DOHH2 (cell line): Measurements from ENCODE around the gene PRR14.
"Not testable (repeated sequence)": the region's sequence is repeated elsewhere in the genome, so short reads cannot be mapped to it uniquely, and the experiment has no call there.

Experiments used
- H3F3A ChIP-seq: fragments of 200-600 bp; sonication (generic), shearing (Covaris generic); 2 replicates; pipeline ENCODE4 v1.6.0; 2016; ENCODE audit warnings: antibody characterized with exemption, mild to moderate bottlenecking; ENCODE audit not compliant: control insufficient read depth, insufficient read depth
- H3K27ac ChIP-seq: fragments of 200-600 bp; sonication (generic); 2 replicates; pipeline ENCODE4 v1.5.1; 2014; ENCODE audit warnings: low read depth, mild to moderate bottlenecking, low read length, moderate library complexity
- H3K27me3 ChIP-seq: fragments of 200-600 bp; sonication (generic); 2 replicates; pipeline ENCODE4 v1.6.1; 2014; ENCODE audit warnings: mild to moderate bottlenecking, low read length, mixed read lengths; ENCODE audit not compliant: control insufficient read depth
- H3K36me3 ChIP-seq: fragments of 200-600 bp; sonication (generic); 2 replicates; pipeline ENCODE4 v1.6.1; 2014; ENCODE audit warnings: mild to moderate bottlenecking, low read length, moderate library complexity, mixed read lengths; ENCODE audit not compliant: control insufficient read depth
- H3K4me1 ChIP-seq: fragments of 200-600 bp; sonication (generic); 2 replicates; pipeline ENCODE4 v1.6.1; 2014; ENCODE audit warnings: mild to moderate bottlenecking, low read length, mixed read lengths; ENCODE audit not compliant: control insufficient read depth
- H3K4me2 ChIP-seq: fragments of 200-600 bp; sonication (generic); 2 replicates; pipeline ENCODE4 v1.6.0; 2014; ENCODE audit warnings: mild to moderate bottlenecking, low read length, moderate library complexity
- H3K4me3 ChIP-seq: fragments of 200-600 bp; sonication (generic); 2 replicates; pipeline ENCODE4 v1.5.1; 2014; ENCODE audit warnings: mild to moderate bottlenecking, low read length, mixed read lengths
- H3K79me2 ChIP-seq: fragments of 200-600 bp; sonication (generic); 2 replicates; pipeline ENCODE4 v1.6.1; 2014; ENCODE audit warnings: mild to moderate bottlenecking, low read length, mixed read lengths; ENCODE audit not compliant: control insufficient read depth
- H3K9me2 ChIP-seq: fragments of 200-600 bp; sonication (generic); replicated peaks from 2 replicates; pipeline ENCODE4 v1.6.1; 2014; ENCODE audit warnings: mild to moderate bottlenecking, low read length, mixed read lengths; ENCODE audit not compliant: control insufficient read depth
- H3K9me3 ChIP-seq: fragments of 200-600 bp; sonication (generic); 2 replicates; pipeline ENCODE4 v1.6.1; 2014; ENCODE audit warnings: antibody characterized with exemption, low read length, mixed read lengths; ENCODE audit not compliant: control insufficient read depth, insufficient read depth
- H4K20me1 ChIP-seq: fragments of 200-600 bp; sonication (generic); 2 replicates; pipeline ENCODE4 v1.6.0; 2014; ENCODE audit warnings: low read depth, mild to moderate bottlenecking, antibody characterized with exemption, low read length, moderate library complexity; ENCODE audit not compliant: control insufficient read depth, insufficient read depth
- CTCF ChIP-seq: fragments of 200-600 bp; sonication (generic); IDR thresholded peaks from one replicate; pipeline ENCODE4 v1.5.1; 2014; ENCODE audit warnings: antibody characterized with exemption, mild to moderate bottlenecking, low read depth, low read length; ENCODE audit not compliant: poor library complexity, severe bottlenecking
- EZH2phosphoT487 ChIP-seq: fragments of 200-600 bp; sonication (generic); IDR thresholded peaks from 2 replicates; pipeline ENCODE4 v1.6.1; 2017; ENCODE audit warnings: borderline replicate concordance, mild to moderate bottlenecking, antibody characterized with exemption, low read length, moderate library complexity, mixed read lengths

PRR14 gene

GRCh38 chr16:30692396-30693064 lies 41.8 kb downstream of the PRR14 start:
- Histone ChIP-seq H3K36me3 (no peaks in the 10 kb centered on the region), H3K9me3 (no peaks in the 10 kb centered on the region), H3F3A (no peaks in the 10 kb centered on the region), H3K9me2 (no peaks in the 10 kb centered on the region), H3K4me3 (no peak overlapping the region), H3K4me2 (no peak overlapping the region), H3K4me1 (peaks cover 18% of the 10 kb centered on the region), H4K20me1 (no peaks in the 10 kb centered on the region), H3K27me3 (no peaks in the 10 kb centered on the region), H3K27ac (no peak overlapping the region), H3K79me2 (peaks cover 3% of the 10 kb centered on the region; the same call in 1 of the 2 replicates)
- no peak for TF ChIP-seq CTCF
- TF ChIP-seq EZH2phosphoT487 = no peak

- no peak overlapping the region for H3K4me2 ChIP-seq
- no peaks in the 10 kb centered on the region for H3F3A ChIP-seq
- H3K9me3 ChIP-seq = no peaks in the 10 kb centered on the region
- peaks cover 27% of the 10 kb centered on the region for H3K4me1 ChIP-seq
- H3K9me2 ChIP-seq = no peaks in the 10 kb centered on the region
- H4K20me1 ChIP-seq = peaks cover 6% of the 10 kb centered on the region; the same call in 1 of the 2 replicates
- no peak overlapping the region for H3K4me3 ChIP-seq
- H3K79me2 ChIP-seq = peaks cover 19% of the 10 kb centered on the region
- H3K27me3 ChIP-seq = no peaks in the 10 kb centered on the region
- H3K27ac ChIP-seq = no peak overlapping the region
- TF ChIP-seq CTCF (no peak), EZH2phosphoT487 (no peak)
- peaks cover 17% of the 10 kb centered on the region for H3K36me3 ChIP-seq
These were observed 44.4 kb downstream of the PRR14 start for GRCh38 chr16:30694926-30695693.

- H3K4me2 ChIP-seq, H3K27ac ChIP-seq, H3K9me3 ChIP-seq, H3K4me3 ChIP-seq, H3K9me2 ChIP-seq, H4K20me1 ChIP-seq, H3K27me3 ChIP-seq, H3F3A ChIP-seq: not testable (repeated sequence)
- H3K36me3 ChIP-seq = peaks cover 32% of the 10 kb centered on the region
- H3K4me1 ChIP-seq = peaks cover 35% of the 10 kb centered on the region
- peaks cover 35% of the 10 kb centered on the region for H3K79me2 ChIP-seq
These were observed 45.9 kb downstream of the PRR14 start for GRCh38 chr16:30696646-30697045.
